ENCODE data around the gene GALK1. TPM values are rescaled to one million over a fixed set of nuclear protein-coding genes. Genes with fewer than 3 reads are reported as not detected.

GALK1 gene
- total and polyA plus RNA-seq, 9 of the 15 experiments (the other 6 are each of a cell fraction or from before 2014, with no cell fraction given): 0.45 to 51.6 (median 17.4) TPM

GRCh38 chr17:75783803-75784472, 18.9 kb upstream of the GALK1 start (continued):
- TF ChIP-seq TFE3 (CRISPR knock-in tag; IDR thresholded peaks at IDR 0.05): no peak
- TF ChIP-seq RCOR1 (IDR thresholded peaks at IDR 0.05; ENCODE audit: borderline replicate concordance in 1 of 2, low read depth in 2 of 2, low read length in 2 of 2): no peak
- TF ChIP-seq SUPT5H (IDR thresholded peaks at IDR 0.05): 0 out of 2 replicates have a peak, but pooled peaks have one; percentile 48
- TF ChIP-seq ESRRB (CRISPR knock-in tag; IDR thresholded peaks at IDR 0.05; ENCODE audit: borderline replicate concordance): no peak
- TF ChIP-seq, protein P1, sequence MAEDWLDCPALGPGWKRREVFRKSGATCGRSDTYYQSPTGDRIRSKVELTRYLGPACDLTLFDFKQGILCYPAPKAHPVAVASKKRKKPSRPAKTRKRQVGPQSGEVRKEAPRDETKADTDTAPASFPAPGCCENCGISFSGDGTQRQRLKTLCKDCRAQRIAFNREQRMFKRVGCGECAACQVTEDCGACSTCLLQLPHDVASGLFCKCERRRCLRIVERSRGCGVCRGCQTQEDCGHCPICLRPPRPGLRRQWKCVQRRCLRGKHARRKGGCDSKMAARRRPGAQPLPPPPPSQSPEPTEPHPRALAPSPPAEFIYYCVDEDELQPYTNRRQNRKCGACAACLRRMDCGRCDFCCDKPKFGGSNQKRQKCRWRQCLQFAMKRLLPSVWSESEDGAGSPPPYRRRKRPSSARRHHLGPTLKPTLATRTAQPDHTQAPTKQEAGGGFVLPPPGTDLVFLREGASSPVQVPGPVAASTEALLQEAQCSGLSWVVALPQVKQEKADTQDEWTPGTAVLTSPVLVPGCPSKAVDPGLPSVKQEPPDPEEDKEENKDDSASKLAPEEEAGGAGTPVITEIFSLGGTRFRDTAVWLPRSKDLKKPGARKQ (CRISPR knock-in tag; IDR thresholded peaks at IDR 0.05): no peak
- no peak; the same call in 1 of the 2 replicates for TF ChIP-seq LEF1 (IDR thresholded peaks at IDR 0.05)
- peak; percentile 72; the same call in 1 of the 2 replicates for TF ChIP-seq BACH1 (tag; IDR thresholded peaks at IDR 0.05)
- no peak; the same call in 1 of the 2 replicates for TF ChIP-seq BRD4 (IDR thresholded peaks at IDR 0.05)
- 0 out of 2 replicates have a peak, but pooled peaks have one; percentile 5 for TF ChIP-seq ZBED1 (IDR thresholded peaks at IDR 0.05)
- no peak for TF ChIP-seq HNRNPH1 (optimal IDR thresholded peaks at IDR 0.05; ENCODE audit: low read depth, low read length)
- TF ChIP-seq FUS (optimal IDR thresholded peaks at IDR 0.05; ENCODE audit: low read depth, low read length): no peak
- no peak for TF ChIP-seq GTF3C2 (IDR thresholded peaks at IDR 0.05; ENCODE audit: borderline replicate concordance, extremely low read depth, insufficient read length)
- no peak for TF ChIP-seq GABPA (tag; conservative IDR thresholded peaks at IDR 0.05; ENCODE audit: low read depth)
- TF ChIP-seq, protein P2, sequence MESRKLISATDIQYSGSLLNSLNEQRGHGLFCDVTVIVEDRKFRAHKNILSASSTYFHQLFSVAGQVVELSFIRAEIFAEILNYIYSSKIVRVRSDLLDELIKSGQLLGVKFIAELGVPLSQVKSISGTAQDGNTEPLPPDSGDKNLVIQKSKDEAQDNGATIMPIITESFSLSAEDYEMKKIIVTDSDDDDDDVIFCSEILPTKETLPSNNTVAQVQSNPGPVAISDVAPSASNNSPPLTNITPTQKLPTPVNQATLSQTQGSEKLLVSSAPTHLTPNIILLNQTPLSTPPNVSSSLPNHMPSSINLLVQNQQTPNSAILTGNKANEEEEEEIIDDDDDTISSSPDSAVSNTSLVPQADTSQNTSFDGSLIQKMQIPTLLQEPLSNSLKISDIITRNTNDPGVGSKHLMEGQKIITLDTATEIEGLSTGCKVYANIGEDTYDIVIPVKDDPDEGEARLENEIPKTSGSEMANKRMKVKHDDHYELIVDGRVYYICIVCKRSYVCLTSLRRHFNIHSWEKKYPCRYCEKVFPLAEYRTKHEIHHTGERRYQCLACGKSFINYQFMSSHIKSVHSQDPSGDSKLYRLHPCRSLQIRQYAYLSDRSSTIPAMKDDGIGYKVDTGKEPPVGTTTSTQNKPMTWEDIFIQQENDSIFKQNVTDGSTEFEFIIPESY (CRISPR knock-in tag; IDR thresholded peaks at IDR 0.05): no peak
- TF ChIP-seq RFX7 (CRISPR knock-in tag; IDR thresholded peaks at IDR 0.05): no peak
- TF ChIP-seq ZSCAN29 (IDR thresholded peaks at IDR 0.05): no peak
- TF ChIP-seq MCM2 (IDR thresholded peaks at IDR 0.05; ENCODE audit: low read depth): no peak
- no peak for TF ChIP-seq NFE2 (IDR thresholded peaks at IDR 0.05; ENCODE audit: low read depth)
- TF ChIP-seq MCM5 (IDR thresholded peaks at IDR 0.05; ENCODE audit: low read depth): no peak
- no peak for TF ChIP-seq ADNP (tag; IDR thresholded peaks at IDR 0.05)
- no peak for TF ChIP-seq GABPB2 (CRISPR knock-in tag; conservative IDR thresholded peaks at IDR 0.05)
- TF ChIP-seq SMAD4 (CRISPR knock-in tag; conservative IDR thresholded peaks at IDR 0.05): peak; percentile 45

Measured in K562 (cell line).